Measurements from ENCODE around the gene PDE10A.

The PDE10A gene

DNA sequence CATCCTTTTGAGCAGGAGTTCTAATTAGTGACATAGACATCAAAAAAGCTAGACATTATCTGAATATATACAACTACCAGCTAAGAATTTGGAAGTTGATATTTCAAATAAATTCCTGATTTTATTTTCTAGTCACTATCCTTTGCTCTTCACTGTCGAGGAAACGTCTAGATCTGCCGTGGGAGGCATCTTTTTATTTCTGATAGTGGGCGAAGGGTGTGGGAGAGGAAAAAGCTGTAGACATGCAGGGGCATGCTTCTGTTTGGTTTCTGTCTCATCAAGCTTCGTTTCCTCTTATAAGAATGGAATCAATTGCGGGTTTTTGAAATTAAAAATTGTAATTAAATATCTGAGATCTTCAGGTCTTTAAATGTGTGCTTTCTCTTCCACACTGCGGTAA, 337.4 kb downstream of the PDE10A start:
- DNase-seq: no peak

DNA sequence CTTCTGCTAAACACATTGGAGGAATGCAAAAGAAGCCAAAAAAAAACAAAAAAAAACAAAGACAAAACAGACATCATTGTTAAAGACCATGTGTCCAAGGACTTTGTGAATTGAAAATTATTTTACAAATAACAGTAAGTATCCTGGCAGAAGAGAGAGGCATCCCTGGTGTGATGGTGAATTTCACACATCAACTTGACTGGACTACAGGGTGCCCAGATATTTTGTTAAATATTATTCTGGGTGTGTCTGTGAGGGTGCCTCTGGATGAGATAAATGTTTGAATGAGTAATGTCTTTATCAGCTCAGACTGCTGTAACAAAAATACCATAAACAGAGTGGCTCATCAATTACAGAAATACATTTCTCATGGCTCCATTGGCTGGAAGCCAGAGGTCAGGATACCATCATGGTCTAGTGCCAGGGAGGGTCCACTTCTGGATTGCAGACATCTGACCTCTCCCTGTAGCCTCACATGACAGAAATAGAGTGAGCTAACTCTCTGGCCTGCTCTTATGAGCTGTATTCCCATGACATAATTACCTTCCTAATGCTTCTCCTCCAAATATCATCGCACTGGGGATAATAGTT, 341.4 kb downstream of the PDE10A start:
- DNase-seq: no peak

DNA sequence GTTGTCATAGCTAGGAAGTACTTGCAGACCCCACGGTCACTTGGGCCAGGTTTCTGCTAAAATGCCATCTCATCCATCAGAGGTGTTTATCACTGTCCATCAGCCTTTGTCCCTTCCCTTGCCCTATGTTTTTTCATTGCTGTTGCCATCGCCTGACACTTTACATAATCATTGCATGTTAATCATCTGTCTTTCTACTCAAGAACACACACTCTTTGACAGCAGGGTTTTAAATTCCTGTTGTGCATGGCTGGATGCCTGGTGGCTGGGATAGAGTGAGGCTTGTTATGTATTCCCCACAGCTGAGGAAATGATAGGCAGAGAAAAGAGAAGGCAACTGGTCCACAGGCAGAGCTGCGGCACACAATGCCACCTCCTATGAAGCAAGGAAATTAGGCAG, 341.9 kb downstream of the PDE10A start:
- DNase-seq: no peak

DNA sequence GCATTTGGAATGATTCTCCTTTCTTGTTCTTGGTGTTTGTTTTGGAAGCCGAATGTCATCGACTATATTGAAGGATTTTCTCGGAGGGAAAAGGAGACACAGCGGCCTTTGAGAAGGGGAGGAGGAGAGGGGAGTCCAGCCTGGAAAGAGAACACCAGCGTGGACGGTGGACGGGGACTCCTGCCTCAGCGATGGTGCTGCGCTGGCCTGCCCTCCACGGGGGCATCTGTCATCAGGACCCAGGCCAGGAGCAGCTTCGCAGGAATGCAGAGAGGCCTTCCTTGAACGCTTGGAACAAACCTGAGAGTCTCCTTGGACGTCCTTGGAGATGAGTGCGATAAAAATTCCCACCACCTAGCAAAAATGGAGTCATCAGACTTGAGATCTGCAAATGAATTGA, 345.3 kb downstream of the PDE10A start:
- no peak for DNase-seq

DNA sequence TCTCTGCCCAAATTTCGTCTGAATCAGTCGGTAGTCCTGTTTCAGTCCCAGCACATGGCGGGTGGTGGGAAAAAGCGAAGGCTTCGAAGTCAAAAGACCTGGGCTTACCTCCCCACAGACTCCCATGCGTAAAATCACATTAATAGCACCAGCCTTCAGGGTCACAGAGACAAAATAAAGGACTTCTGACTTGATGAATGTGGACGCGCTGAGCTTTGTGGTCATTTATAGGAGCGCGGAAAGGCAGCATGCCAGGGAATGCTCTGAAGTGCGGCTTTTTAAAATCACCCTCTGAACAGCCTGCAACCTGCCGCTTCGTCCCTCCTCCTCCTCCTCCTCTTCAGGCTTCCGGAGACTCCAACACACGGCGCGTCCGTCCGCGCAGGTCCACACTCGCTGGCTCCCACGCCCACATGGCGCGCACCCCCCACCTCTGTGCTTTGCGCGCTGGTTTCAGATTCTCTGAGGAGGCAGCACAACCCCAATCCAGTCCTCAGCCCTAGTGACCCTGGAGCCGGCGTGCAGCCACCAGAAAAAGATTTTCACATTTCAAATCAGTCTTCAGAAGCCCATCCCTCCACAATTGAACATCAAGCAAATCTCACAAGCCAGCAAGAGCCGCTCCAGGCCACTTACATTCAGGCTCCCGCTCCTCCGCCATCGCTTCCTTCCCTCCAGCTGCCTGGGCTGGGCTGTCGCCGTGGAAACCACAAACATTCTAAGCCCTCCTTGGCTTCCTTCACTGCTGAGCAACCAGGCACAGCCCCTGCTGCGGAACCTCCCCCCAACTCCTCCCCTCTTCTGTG, 353.9 kb downstream of the PDE10A start, which contains the start of gene C6orf118:
C6orf118 (minus strand) TSS at position 680 of the 806 bp plus-strand sequence; CDS start at position 661, 19 bp downstream.
- DNase-seq: peak; percentile 90

DNA sequence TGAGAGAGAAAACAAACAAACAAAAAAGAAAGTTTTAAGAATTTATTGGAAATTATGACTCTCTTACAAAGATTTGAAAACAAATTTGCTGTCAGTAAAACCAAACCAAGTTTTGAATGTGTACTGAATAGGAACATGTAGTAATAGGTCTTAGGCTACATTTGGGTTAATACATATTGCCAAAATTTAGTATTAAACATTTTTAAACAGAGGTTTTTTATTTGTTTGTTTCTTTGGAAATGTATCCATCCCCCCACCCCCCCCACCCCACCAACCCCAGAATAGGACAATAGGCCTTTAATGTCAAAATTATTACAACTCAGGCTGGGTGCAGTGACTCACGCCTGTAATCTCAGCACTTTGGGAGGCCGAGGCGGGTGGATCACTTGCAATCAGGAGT, 356.1 kb downstream of the PDE10A start:
- DNase-seq: no peak

DNA sequence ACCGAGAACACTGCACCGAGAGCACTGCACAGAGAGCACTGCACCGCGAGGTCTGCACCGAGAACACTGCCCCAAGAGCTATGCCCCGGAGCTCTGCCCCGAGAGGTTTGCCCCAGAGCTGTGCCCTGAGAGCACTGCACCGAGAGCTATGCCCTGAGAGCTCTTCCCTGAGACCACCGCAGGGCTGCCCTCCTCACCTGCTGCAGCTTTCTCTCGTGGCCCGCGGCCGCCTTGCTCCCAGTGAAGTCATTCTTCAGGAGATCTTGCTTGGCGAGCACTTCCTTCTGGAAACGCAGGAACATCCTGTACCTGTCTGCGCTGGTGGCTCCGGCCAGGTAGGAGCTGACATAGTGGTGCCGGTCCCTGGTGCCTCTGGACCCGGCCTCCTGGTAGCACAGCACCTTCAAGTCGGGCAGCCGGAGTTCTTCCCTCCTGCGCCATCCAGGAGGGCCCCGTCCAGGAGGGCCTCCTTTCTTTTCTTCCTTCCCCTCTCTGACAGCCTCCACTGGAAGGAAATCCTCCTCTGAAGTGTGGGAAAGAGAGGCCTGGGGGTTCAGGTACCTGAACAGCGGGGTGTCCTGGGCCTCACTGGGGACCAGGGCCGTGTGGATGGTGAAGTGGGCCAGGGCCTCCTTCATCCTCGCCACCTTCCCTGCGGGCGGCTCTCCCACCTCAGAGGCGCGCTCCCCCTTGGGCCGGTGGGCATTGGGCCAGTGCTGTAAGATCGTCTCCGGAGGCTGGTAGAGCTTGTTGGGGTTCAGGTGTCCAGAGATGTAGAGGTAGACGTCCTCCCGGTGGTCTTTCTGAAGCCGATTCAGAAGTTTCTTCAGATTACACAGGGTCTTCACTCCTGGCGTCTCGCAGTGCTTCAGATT, 361.4 kb downstream of the PDE10A start:
- no peak for DNase-seq

DNA sequence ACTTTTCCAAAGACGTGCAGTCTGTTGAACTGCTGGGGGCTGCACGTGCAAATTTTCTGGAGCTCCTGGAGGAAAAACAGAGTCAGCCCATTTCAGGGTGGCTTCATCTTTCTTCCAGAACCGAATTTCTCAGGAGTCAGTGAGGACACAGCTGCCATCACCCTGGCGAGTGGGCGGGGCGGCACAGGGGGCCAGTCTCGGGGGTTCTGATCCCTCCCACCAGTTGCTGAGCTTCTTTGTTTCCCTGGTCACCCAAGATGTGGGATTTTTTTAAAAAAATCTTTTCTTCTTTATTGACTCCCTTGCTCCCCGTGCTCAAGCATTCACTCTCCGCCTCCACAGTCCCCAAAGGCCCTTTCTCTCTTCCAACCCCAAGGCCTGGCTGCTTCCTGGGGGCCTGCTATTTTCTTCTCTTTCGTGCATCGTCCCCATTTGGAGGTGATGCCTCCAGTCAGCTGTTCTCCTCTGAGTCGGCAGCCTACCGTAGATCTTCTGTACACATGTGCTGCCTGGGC, 362.6 kb downstream of the PDE10A start:
- no peak for DNase-seq

DNA sequence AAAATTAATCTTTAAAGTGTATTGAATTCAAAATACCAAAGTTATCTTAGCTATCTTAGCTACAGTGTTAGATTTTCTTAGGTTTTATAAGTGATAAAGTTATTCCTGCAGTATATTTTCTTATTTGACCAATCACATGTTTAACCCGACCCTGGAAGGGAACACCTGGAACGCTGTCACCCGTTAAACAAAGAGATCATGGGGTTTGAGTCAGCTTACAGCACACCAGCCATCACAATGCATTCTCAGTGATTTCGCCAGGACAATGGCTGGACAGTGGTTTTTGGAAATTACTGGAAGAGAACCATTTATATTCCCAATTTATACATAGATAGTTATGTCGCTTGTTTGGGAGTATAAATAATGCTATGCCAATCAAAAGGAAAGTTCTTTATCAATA, 364.2 kb downstream of the PDE10A start:
- no peak for DNase-seq

DNA sequence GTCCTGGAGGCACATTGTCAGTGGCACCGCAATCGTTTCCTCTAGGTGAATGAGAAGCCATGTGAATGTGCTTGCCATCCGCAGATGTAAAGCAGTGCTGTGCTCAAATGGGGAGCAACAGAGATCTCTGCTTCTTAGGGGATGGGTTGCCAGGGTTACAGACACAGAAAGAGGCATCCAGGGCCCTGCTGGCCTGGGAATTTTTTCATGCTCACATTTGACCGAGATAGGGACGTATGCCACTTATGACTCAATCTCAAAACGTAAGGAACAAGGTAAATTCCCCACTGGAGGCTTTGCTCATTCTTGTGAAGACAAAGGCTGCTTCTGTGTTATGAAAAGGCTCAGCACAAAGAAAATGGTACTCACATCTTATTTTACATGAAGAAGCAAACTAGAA, 364.6 kb downstream of the PDE10A start:
- no peak for DNase-seq

DNA sequence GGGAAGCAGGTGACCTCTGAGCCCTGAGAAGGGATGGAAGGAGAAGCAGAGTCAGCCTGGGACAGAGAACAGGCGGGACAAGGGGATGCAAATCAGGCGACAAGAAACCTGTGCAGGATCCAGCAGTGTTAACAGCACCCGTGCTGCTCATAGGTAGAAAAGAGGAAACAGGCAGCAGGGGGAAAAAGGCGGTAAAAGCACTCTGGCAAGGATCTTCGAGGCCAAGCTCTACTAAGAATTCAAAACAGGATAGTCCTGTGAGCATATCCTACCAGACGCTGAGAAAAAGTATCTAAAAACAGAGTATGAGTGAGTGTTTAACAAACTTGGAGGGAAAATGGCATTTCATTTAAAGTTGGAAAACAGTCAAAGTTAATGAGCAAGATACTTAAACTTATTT, 370.4 kb downstream of the PDE10A start:
- no peak for DNase-seq
